GM19328 (cell line): Measurements from ENCODE around the gene RTN1.

Experiments
- ATAC-seq: cut with Tn5 transposase; IDR thresholded peaks from one replicate; pipeline ENCODE4 v1.9.1; 2021; ENCODE audit warnings: mild to moderate bottlenecking, moderate library complexity; ENCODE audit not compliant: unreplicated experiment

The RTN1 gene

GRCh38 chr14:59576332-59577294, 294.0 kb downstream of the RTN1 start, which contains the start of gene CCDC175:
Gene CCDC175 (minus strand): TSS chr14:59576812. CDS start chr14:59576775, 37 bp downstream.
- ATAC-seq, result peak; percentile 99

GRCh38 chr14:59570122-59570521, 300.5 kb downstream of the RTN1 start:
- ATAC-seq, result no peak

GRCh38 chr14:59566725-59567124, 303.9 kb downstream of the RTN1 start:
- ATAC-seq, result no peak

GRCh38 chr14:59566296-59566695, 304.3 kb downstream of the RTN1 start:
- ATAC-seq, result no peak

GRCh38 chr14:59565087-59565486, 305.5 kb downstream of the RTN1 start:
- no peak for ATAC-seq

GRCh38 chr14:59564366-59564765, 306.2 kb downstream of the RTN1 start:
- no peak for ATAC-seq

GRCh38 chr14:59547310-59547709, 323.3 kb downstream of the RTN1 start:
- ATAC-seq, result no peak
